RWPE1 (cell line): ENCODE data around the gene ATAD3C.

ENCODE experiments used
- CTCF ChIA-PET: fragments of 350-600 bp; sonication (Branson Sonifier 250); formaldehyde crosslinking; extraction: SDS; loops from one replicate; lab custom pipeline; 2021; lab: Yijun Ruan, JAX
- POLR2A ChIA-PET: fragments of 400-600 bp; formaldehyde crosslinking; extraction: SDS; loops from one replicate; lab custom pipeline; 2020; ENCODE audit warnings: antibody characterized with exemption; ENCODE audit not compliant: low non-redundant PET; lab: Yijun Ruan, JAX
- DNase-seq: peaks from one replicate; pipeline ENCODE4 v3.0.0; 2012; ENCODE audit warnings: low spot score
- H3K27ac ChIP-seq: fragments of 450-650 bp; 2 replicates; pipeline ENCODE4 v1.5.1; 2017
- CTCF ChIP-seq: fragments of 450-650 bp; conservative IDR thresholded peaks from 2 replicates; pipeline ENCODE4 v1.5.1; 2017; ENCODE audit warnings: low read depth, mild to moderate bottlenecking

ATAD3C gene

GRCh38 chr1:1424707-1425106 is 24.8 kb upstream of the ATAD3C start:
- no peak for TF ChIP-seq CTCF
- ChIA-PET CTCF (no interaction called here), POLR2A (no interaction called here)
- peak overlapping the region; percentile 75 for H3K27ac ChIP-seq
- DNase-seq, result no peak

DNA sequence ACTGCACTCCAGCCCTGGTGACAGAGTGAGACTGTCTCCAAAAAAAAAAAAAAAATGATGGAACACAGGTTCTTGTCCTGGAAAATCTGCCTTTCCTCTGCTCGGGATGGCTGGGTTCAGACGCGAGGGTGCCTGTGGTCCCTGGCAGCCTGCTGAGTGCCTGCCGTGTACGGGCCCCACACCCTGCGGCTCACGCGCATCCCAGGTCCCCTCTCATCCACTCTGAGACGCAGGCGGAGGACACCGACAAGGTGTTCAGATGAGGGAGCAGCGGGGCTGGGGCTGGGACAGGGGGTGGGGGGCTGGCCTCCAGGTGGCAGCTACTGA is 24.1 kb upstream of the ATAD3C start:
- H3K27ac ChIP-seq, result peak overlapping the region; percentile 75; the same call in 1 of the 2 replicates
- no peak for DNase-seq
- CTCF ChIA-PET, result interaction anchor here (1.0 kb wide), 1 partner anchor 15 kb away, joined by 3 read pairs; no protein-coding TSS in a partner anchor
- POLR2A ChIA-PET, result no interaction called here
- TF ChIP-seq CTCF, result no peak

GRCh38 chr1:1425753-1426495 is 23.6 kb upstream of the ATAD3C start:
- ChIA-PET CTCF (interaction anchor here (1.0 kb wide), 1 partner anchor 15 kb away, joined by 3 read pairs; no protein-coding TSS in a partner anchor), POLR2A (no interaction called here)
- peak overlapping the region; percentile 75 for H3K27ac ChIP-seq
- no peak for TF ChIP-seq CTCF
- DNase-seq, result no peak

DNA sequence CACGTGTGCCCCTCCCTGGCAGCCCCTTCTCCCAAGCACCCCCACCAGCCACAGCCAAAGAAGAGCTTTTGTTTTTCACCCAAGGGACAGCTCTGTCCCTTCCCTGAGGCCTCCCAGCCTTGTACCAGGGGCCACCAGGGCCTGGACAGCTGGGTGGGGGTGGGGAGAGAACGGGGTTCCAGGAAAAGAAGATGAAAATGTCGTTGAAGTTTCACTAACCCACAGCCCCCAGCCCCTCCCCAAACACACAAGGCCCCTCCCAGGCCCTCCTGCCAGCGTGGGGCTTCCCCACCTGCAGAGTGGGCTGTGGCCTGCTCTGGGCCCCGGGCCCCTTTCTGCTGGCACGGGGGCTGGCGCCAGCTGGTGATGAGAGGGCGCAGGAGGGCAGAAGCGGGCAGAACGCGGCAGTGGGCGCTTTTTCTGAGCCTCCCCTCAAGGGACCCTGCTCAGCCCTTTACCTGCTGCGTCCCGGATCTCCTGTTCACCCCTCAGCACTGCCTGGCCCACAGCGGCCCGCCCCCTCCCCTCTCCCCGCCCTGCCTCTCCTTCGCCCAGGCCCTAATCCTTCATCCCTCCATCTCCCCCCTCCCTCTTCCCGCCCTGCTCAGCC is 22.9 kb upstream of the ATAD3C start:
- TF ChIP-seq CTCF, result no peak
- ChIA-PET POLR2A (no interaction called here), CTCF (no interaction called here)
- no peak for DNase-seq
- H3K27ac ChIP-seq, result peak overlapping the region; percentile 75

DNA sequence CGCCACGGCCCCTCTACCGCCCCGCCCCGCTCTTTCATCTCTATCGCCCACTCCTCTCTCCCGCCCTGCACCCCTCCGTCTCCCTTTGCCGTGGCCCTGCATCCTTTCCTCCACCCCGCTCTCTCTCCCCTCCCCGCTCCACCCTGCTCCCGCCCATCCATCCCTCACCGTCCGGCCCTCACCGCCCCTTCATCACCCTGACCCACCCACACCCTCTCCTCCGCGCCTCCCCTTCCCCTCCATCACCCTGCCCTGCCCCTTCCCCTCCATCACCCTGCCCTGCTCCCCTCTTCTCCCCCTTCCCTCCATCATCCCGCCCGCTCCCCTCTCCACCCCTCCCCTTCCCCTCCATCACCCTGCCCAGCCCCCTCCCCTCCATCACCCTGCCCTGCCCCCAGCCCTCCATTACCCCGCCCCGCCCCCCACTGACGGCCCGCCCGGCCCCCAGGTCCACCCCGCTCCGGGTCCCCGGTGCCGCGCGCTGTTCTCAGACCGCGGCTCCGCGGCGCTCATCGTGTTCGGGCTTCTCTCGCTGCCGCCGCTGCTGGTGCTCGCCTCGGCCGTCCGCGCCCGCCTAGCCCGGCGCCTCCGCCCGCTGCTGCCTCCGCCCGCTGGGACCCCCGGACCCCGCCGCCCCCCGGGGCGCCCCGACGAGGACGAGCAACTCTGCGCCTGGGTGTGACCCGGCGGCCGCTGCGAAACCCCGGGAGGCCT is 22.2 kb upstream of the ATAD3C start:
- TF ChIP-seq CTCF, result no peak
- no peak overlapping the region for H3K27ac ChIP-seq
- DNase-seq, result no peak
- POLR2A ChIA-PET, result no interaction called here
- CTCF ChIA-PET, result no interaction called here

DNA sequence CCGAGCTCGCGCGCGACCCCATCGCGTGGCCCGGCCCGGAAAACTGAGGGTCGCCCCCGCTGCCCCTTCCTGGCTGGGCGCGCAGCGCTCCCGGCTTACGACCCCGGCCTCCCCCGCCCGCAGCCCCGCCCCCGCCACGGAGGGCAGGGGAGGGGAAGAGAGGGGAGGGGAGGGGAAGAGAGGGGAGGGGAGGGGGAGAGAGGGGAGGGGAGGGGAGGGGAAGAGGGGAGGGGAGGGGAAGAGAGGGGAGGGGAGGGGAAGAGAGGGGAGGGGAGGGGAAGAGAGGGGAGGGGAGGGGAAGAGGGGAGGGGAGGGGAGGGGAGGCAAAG is 21.7 kb upstream of the ATAD3C start:
- ChIA-PET POLR2A (no interaction called here), CTCF (no interaction called here)

More for the DNA sequence above, 21.7 kb upstream of the ATAD3C start:
- no peak overlapping the region for H3K27ac ChIP-seq
- no peak for DNase-seq
- TF ChIP-seq CTCF, result no peak
